Measurements from ENCODE around the gene CLIC5.

Gene CLIC5

DNA sequence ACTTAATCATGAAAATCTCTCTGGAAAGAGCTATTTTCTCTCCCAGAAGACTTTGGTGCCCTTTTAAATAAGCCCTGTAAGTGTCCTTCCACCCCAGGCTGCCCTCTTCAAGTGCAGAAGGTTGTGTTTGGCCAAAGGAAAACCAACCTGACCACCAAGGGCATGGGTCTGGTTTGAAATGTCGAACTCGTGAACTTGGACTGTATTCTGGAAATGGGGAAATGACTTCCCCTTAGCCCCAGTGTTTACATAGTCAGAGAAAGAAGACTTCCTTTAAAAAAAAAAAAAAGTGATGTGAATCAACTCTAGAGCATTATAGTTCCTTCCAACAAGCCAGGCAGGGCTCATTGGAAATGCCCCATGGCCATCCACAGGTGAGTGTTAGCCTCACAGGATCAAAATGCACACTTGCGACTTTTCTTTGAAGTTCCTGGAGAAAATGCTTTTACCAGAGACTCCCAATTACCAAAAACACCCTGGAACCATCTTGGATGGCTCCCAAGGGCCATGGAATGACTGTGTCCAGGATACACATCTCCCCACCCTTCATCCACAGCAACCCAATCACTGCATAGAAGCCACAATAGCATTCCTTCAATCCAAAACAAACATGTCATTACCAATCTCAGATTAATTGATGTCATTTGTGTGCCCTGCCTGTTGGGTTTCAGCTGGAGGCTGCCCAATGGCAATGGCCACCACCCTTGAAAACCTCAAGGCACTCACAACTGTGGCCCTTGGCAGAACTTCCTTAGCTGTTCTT, 133.8 kb downstream of the CLIC5 start:
- no peak for DNase-seq

- DNase-seq, result no peak
Measured at GRCh38 chr6:45880676-45881075, 135.0 kb downstream of the CLIC5 start.

DNA sequence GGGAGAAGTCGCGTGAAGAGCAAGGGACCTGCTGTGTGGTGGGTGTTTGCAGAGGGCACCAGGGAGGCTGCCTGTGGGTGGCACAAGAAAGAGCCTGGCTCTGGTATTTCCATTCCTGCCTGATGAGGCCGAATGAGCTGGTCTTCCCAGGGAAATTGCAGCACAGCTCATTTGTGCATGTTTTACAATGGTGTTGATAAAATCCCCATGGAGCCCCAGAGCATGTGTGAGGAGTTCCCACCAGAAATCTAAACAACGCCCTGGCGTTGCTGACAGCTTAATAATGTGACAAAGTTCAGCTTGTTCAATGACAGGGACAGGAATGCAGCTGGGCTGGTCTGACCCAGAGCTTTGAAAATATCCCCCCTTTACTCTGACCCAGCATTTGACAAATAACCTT, 135.5 kb downstream of the CLIC5 start:
- DNase-seq, result no peak

GRCh38 chr6:45877970-45878590, 137.6 kb downstream of the CLIC5 start:
- DNase-seq, result no peak

DNA sequence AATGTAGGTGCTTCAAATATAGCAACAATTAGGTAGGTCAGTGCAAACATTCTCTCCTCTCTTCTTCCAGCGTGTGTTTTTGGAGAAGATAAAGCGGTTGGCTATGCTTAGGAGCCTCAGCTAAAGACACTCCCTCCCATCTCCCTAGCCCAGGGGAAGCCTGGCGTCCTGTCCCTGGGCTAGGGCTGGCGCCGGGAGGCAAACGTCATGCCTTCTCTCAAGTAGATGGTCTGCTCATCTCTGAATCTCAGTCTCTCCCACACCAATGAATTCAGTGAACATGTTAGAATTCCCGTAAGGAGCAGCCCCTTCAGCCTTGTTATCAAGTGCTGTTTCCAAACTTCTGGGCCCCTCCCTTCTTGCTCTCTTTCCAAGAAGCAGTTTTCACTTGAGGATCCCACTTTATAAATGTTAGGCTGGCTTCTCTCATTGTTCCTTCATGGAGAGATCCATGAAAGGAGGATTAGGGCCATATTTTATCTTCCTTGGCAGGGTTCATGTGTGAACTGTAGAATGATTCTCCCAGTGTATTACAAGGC, 142.8 kb downstream of the CLIC5 start:
- no peak for DNase-seq

DNA sequence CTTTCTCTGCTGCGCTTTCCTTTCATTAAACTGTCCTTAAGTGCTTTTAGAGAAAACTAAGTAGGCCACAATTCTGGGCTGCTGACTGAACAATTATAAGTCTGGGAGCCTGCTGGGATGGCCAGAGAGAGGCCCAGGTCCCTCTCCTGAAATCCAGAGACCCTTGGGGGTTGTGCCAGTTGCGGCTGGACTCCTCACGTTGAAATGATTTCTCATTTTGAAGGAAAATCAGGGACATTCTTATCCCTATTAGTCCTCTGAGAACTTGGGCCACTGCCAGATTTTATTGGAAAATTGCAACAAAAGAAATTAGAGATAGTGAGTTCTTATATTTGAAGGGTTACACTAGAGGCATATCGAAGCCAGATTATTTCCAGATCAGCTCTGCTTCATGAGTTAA, 145.1 kb downstream of the CLIC5 start:
- no peak for DNase-seq

DNA sequence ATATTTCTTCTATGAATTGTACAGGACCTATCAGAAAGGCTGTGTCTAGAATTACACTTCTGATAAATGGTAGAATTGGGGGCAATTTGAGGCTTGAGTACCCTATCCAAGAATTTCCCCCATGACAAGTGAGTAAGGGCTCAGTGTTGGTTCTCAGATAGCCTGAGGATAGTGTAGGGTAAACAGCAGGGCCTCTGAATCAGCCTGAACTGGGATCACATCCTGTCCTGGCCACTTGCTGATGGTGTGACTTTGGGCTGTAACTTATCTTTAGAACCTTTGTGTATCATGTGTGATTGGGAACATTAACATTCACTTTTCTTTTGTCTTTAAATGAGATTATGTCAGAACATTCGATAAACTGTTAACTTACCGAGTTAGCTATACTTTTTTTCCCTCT, 151.0 kb downstream of the CLIC5 start:
- no peak for DNase-seq

- no peak for DNase-seq
Measured at GRCh38 chr6:45858691-45859090, 157.0 kb downstream of the CLIC5 start.

DNA sequence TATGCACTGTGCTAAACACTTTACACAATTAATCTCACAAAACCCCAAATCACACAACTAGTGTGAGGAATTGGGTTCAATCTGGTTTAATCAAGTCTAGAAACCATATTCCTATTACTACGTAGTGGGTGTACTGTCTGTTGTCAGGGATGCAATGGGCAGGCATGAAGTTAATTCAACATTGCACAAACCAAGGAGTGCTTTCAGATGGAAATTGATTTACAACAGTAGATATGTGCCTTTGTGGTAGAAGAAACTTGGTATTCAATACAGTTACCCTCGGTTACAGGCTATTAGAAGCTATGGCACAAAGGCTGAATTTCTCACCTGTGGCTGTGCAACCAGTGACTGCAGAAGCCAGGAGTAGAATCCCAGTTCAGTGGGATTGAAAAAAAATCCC, 157.8 kb downstream of the CLIC5 start:
- no peak for DNase-seq

- no peak for DNase-seq
Measured at GRCh38 chr6:45855642-45856394, 159.8 kb downstream of the CLIC5 start.

DNA sequence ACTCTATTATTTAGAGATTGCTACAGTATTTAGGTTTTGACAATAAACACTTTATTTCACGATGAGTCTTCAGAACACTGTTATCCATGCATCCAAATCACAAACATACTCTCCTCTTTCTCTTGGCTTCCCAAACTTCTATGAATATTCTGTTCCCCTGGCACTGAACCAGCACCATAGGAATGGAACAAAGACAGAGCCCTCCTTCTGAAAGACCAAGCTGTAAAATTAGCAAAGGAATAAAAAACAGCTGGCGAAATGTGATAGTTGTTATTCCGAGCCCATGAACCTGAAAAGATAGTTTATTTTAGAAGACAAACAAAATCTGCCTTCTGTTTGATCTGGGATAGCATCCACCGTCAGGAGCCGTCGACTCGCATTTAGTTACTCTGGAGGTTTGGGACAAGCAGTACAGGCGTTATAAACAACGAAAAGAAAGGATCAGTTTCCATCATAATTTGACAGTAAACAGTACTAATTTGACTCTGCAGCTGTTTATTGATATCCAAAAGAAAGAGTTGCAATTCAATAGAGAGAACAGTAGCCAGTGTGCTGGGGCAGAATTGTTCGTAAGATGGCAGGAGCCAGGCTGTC, 161.4 kb downstream of the CLIC5 start:
- DNase-seq, result no peak

GRCh38 chr6:45851034-45851400, 164.6 kb downstream of the CLIC5 start:
- no peak for DNase-seq

GRCh38 chr6:45850378-45851033, 165.2 kb downstream of the CLIC5 start:
- no peak for DNase-seq

DNA sequence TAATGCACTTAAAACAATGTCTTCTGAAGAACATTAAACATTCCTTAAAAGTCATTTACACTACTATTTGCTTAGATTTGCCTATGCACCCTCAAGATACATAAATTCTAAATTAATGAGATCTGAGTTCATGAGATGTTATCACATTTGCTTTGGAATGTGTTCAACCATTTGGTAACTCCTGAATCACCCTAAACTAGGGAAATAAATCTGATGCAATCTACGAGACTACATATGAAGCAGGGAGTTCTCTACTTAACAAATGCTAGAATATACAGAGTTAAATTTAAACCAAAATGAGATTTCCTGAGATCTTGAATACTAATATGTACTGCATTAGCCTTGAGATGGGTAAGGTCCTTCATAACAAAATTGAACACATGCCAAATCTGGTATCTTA, 170.1 kb downstream of the CLIC5 start:
- no peak for DNase-seq

DNA sequence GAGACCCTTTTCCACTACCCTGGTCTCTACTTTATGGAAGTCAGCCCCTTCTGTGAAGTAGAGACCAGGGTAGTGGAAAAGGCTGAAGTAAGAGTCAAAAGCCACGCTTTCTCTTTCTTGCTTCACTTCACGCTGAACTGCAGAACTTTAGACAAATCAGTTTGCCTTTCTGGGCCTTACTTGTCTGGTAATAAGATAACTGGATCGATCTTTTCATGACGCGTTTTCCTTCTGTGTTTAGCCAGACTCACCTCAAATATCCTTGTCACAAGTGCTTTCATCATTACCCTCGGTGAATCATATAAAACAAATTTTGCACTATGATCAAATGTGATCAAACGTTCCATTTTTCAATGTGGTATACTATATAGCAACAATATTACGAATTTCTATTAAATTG, 170.7 kb downstream of the CLIC5 start:
- DNase-seq, result no peak

DNA sequence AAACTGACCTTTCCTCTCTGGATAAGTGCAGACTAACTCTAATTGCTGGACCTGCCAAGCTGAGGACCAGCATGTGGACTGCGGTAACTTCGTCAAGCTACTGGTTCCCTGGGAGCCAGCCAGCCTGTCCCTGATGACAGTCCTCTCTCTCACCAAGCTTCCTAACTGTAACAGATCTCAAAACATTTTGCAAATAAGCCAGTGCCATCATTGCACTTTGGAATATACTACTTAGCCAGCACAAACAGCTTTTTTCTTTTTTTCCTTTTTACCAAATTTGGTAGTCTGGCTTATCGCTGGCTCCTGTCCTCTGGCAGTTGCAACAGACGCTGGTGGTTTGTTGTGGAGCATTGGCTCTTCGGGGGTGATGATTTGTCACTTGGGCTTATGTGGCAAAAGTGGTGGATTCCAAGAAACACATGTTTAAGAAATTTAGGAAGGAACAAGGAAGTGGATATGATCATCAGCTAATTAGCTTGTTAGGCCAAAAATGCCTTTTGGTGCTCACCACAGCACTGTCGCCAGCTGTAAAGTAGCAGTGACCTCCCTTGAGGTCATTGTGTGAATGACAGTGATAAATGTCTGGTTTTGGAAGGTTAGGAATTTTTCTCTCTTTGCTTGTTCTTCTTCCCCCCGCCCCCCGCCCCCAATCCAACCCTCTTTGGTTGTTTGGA, 171.7 kb downstream of the CLIC5 start:
- DNase-seq, result no peak

- DNase-seq, result no peak
Measured at GRCh38 chr6:45841062-45841461, 174.6 kb downstream of the CLIC5 start.

DNA sequence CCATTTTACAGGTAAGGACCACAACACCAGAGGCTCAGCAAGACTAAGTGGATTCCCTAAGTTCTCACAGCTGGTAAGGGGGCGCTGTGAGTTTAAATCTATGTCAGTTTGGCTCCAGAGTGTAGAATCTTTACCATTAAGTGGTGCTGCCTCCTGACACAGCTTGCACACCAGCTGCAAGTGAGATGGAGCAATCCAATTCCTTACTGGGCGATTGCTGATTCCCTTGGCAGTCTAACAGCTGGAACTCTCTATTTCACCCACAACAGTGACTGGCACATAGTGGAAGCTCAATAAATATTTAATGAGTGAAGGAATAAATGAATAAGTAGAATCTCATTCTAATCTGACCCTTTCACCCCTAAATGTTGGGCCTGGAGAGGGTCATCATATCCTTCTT, 176.7 kb downstream of the CLIC5 start:
- DNase-seq, result no peak

DNA sequence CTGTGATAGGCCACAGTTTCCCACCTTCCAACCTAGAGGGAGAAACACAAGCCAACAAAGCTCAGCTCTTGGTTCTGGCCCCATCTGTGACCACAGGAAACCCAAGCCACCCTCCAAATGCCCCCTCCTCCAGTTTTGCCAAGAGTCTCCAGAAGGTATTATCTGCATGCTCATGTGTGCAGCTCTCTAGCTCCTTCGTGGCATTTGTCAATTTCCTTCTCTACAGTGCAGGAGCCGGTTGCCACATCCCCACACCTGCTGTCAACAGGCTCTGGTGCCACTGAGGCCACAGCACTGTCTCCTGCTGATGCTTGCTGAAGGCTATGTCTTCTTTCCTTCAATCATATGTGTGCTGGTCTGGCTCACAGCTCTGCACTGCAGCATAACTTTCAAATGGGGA, 177.2 kb downstream of the CLIC5 start:
- DNase-seq, result no peak

- DNase-seq, result no peak
Measured at GRCh38 chr6:45837541-45838200, 178.0 kb downstream of the CLIC5 start.

- no peak for DNase-seq
Measured at GRCh38 chr6:45836984-45837383, 178.7 kb downstream of the CLIC5 start.

DNA sequence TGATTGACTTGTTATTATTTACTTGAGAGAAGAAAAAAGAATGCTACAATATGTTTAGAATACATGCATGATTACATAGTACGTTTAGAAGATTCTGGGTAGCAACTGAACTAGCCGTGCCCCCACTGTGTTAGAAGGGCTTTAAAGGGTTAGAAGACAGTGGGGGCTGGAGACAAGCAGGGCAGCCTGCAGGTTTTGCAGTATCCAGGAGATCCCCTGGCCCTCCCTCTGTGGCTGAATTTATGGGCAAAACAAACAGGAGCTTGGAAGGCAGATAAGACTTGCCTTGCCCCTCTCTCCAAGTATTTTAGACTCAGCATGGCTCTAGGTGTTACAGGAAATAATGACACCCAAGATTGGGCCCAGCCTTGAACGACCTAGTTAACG, 179.2 kb downstream of the CLIC5 start:
- no peak for DNase-seq
